Fibroblast of lung (primary cell): ENCODE data around the gene ZNF264. TPM values are rescaled to one million over a fixed set of nuclear protein-coding genes. Genes with fewer than 3 reads are reported as not detected.

Source experiments
- DNase-seq, 2 donors: peaks; one replicate each; pipeline versions ENCODE4 v3.0.0 to v3.0.0-alpha.2; 2010; ENCODE audit warnings: low read depth in 2 of 2
- H2AFZ ChIP-seq: 2 replicates; pipeline ENCODE4 v1.5.1; 2012; ENCODE audit warnings: low read length, control low read depth, inconsistent platforms
- H3K27ac ChIP-seq: 2 replicates; pipeline ENCODE4 v1.5.1; 2011; ENCODE audit warnings: low read length, control low read depth; ENCODE audit not compliant: insufficient read depth
- H3K27me3 ChIP-seq: 2 replicates; pipeline ENCODE4 v1.5.1; 2011; ENCODE audit warnings: mild to moderate bottlenecking, low read length; ENCODE audit not compliant: control insufficient read depth, insufficient read depth
- H3K36me3 ChIP-seq: 2 replicates; pipeline ENCODE4 v1.5.1; 2011; ENCODE audit warnings: low read length; ENCODE audit not compliant: control insufficient read depth, insufficient read depth
- H3K4me1 ChIP-seq: 2 replicates; pipeline ENCODE4 v1.5.1; 2011; ENCODE audit warnings: low read length; ENCODE audit not compliant: control insufficient read depth, insufficient read depth; ENCODE audit errors: extremely low read depth
- H3K4me2 ChIP-seq: 2 replicates; pipeline ENCODE4 v1.5.1; 2011; ENCODE audit warnings: low read length, control low read depth; ENCODE audit not compliant: insufficient read depth; ENCODE audit errors: extremely low read depth
- H3K4me3 ChIP-seq, 4 experiments: fragments of 200-600 bp in 1 of 4; sonication (generic) in 1 of 4; replicated peaks in 1 of 4; 2 replicates each; pipeline ENCODE4 v1.5.1; 2011 to 2016; ENCODE audit warnings: low read length in 4 of 4, low read depth in 3 of 4, mild to moderate bottlenecking in 3 of 4, control low read depth in 2 of 4, inconsistent platforms in 1 of 4, mixed read lengths in 1 of 4; ENCODE audit not compliant: insufficient read depth in 1 of 4; ENCODE audit errors: control extremely low read depth in 1 of 4
- H3K79me2 ChIP-seq: 2 replicates; pipeline ENCODE4 v1.5.1; 2012; ENCODE audit warnings: mild to moderate bottlenecking, low read length, inconsistent platforms; ENCODE audit not compliant: control insufficient read depth, insufficient read depth
- H3K9ac ChIP-seq: 2 replicates; pipeline ENCODE4 v1.5.1; 2011; ENCODE audit warnings: mild to moderate bottlenecking, low read length, control low read depth; ENCODE audit not compliant: insufficient read depth
- H3K9me3 ChIP-seq: 2 replicates; pipeline ENCODE4 v1.5.1; 2012; ENCODE audit warnings: low read depth, low read length; ENCODE audit not compliant: control insufficient read depth, insufficient read depth
- H4K20me1 ChIP-seq: 2 replicates; pipeline ENCODE4 v1.5.1; 2011; ENCODE audit warnings: low read length; ENCODE audit not compliant: control insufficient read depth, insufficient read depth; ENCODE audit errors: extremely low read depth
- EZH2 ChIP-seq: IDR thresholded peaks from 2 replicates; pipeline ENCODE4 v1.5.1; 2012; ENCODE audit warnings: low read length, control low read depth, mild to moderate bottlenecking; ENCODE audit errors: missing control alignments
- polyA plus RNA-seq, 2 donors: library from polyadenylated mRNA; depleted of rRNA in 1 of 2; stranded (reverse) in 1 of 2; unstranded in 1 of 2; fragments of >200 nt; gene quantifications; 2 replicates each; pipeline ENCODE4 v1.2.1, GENCODE V29; 2011 to 2012; ENCODE audit warnings: missing spikeins in 1 of 2
- total RNA-seq: library from RNA; depleted of rRNA; stranded (reverse); fragments of >200 nt; gene quantifications from 2 replicates; pipeline ENCODE4 v1.2.1, GENCODE V29; 2014
- TF ChIP-seq, protein P1 (sequence below), 2 donors: IDR thresholded peaks in 1 of 2; conservative IDR thresholded peaks in 1 of 2; 1 replicate in 1 of 2; 2 replicates in 1 of 2; pipeline ENCODE4 v1.5.1; 2011 to 2012; ENCODE audit warnings: low read length in 2 of 2, control low read depth in 1 of 2, inconsistent platforms in 1 of 2, low read depth in 1 of 2, mild to moderate bottlenecking in 1 of 2

The ZNF264 gene
- total and polyA plus RNA-seq, 2 donors (not counting 1 experiment from before 2014, with no cell fraction given): 7.7 to 24.9 TPM

DNA sequence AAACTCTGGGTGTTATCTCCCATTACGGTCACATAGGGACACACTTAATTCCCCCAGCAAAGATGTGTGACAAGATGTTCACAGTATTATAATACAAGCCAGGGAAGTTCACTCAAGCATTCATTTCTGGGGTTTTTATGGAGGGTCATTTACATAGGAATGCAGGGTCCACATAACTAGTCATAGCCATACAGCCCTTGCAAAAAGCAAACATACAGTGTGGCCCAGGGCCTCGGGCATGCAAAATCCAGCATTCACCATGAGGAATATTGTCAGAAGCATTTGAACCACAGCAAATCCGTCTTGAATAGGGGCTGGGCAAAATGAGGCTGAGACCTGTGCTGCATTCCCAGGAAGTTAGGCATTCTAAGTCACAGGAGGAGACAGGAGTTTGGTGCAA, 76.0 kb downstream of the ZNF264 start:
- no peaks in the 10 kb centered on the region for H3K9me3 ChIP-seq
- H3K36me3 ChIP-seq: no peaks in the 10 kb centered on the region
- no peaks in the 10 kb centered on the region for H3K79me2 ChIP-seq
- H3K4me3 ChIP-seq: no peak overlapping the region
- no peak overlapping the region for H3K9ac ChIP-seq
- no peaks in the 10 kb centered on the region for H3K27me3 ChIP-seq
- H3K27ac ChIP-seq: no peak overlapping the region
- H2AFZ ChIP-seq: no peak overlapping the region
- TF ChIP-seq, protein P1, sequence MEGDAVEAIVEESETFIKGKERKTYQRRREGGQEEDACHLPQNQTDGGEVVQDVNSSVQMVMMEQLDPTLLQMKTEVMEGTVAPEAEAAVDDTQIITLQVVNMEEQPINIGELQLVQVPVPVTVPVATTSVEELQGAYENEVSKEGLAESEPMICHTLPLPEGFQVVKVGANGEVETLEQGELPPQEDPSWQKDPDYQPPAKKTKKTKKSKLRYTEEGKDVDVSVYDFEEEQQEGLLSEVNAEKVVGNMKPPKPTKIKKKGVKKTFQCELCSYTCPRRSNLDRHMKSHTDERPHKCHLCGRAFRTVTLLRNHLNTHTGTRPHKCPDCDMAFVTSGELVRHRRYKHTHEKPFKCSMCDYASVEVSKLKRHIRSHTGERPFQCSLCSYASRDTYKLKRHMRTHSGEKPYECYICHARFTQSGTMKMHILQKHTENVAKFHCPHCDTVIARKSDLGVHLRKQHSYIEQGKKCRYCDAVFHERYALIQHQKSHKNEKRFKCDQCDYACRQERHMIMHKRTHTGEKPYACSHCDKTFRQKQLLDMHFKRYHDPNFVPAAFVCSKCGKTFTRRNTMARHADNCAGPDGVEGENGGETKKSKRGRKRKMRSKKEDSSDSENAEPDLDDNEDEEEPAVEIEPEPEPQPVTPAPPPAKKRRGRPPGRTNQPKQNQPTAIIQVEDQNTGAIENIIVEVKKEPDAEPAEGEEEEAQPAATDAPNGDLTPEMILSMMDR (conservative IDR thresholded peaks at IDR 0.05 in 1 of 2, IDR thresholded peaks at IDR 0.05 in 1 of 2; ENCODE audit: low read depth in 1 of 2, low read length in 2 of 2): no peak
- TF ChIP-seq EZH2: no peak
- no peaks in the 10 kb centered on the region for H4K20me1 ChIP-seq
- no peak overlapping the region for H3K4me2 ChIP-seq
- DNase-seq: peak in 1 of 2 donors; percentile 31
- H3K4me1 ChIP-seq: peaks cover 5% of the 10 kb centered on the region

DNA sequence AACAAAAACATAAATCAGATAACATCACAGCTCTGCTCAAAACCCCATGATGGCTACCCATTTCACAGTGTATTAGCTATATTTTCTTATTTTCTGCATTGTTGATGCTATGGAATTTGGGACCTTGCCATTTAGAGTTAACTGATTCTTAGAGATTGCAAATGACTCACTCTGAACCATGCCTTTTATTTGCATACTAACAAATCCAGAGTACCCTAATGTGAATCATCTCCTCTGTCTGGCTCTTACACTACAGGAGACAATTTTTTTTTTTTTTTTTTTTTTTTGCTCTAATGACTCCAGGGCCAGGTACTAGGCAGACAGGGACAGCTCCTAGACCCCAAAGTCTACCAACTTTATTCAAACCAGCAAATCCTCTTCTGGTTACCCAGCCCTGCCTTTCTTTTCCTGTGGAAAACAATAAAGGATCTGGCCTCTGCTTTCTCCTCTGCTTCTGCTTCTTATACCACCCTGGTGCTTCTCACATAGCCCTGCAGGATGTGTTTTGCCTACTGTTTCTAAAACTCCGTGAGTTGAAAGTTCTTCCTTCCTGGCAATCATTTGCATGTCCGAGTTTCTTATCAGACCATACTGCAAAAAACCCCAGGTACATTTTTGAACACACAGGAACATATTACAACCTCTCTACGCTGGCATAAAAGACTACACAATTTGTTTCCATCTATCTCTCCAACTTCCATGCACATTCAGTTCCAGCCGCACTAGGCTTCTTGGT, 78.4 kb downstream of the ZNF264 start:
- DNase-seq: peak; percentile 75 to 96
- no peaks in the 10 kb centered on the region for H3K36me3 ChIP-seq
- no peak overlapping the region for H3K27ac ChIP-seq
- no peak overlapping the region for H3K4me3 ChIP-seq
- H3K79me2 ChIP-seq: no peaks in the 10 kb centered on the region
- H3K4me1 ChIP-seq: peaks cover 5% of the 10 kb centered on the region
- H3K4me2 ChIP-seq: peak overlapping the region; percentile 23
- H4K20me1 ChIP-seq: no peaks in the 10 kb centered on the region
- TF ChIP-seq EZH2: no peak
- TF ChIP-seq, protein P1 (conservative IDR thresholded peaks at IDR 0.05 in 1 of 2, IDR thresholded peaks at IDR 0.05 in 1 of 2; ENCODE audit: low read depth in 1 of 2, low read length in 2 of 2): no peak
- no peak overlapping the region for H2AFZ ChIP-seq
- no peaks in the 10 kb centered on the region for H3K9me3 ChIP-seq
- H3K9ac ChIP-seq: no peak overlapping the region
- H3K27me3 ChIP-seq: no peaks in the 10 kb centered on the region

DNA sequence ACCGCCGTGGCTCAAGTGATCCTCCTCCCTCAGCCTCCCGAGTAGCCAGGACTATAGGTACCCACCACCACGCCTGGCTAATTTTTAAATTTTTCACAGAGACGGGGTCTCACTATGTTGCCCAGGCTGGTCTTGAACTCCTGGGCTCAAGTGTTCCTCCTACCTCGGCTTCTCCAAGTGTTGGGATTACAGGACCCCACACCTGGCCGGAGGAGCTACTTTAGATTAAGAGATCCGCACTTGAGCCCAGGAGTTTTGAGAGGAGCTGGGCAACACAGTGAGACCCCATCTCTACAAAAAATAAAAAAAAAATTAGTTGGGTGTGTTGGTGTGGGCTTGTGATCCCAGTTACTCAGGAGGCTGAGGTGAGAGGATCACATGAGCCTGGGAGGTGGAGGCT, 80.0 kb downstream of the ZNF264 start:
- no peak overlapping the region for H3K9ac ChIP-seq
- H3K4me3 ChIP-seq: no peak overlapping the region
- no peak overlapping the region for H3K27ac ChIP-seq
- no peaks in the 10 kb centered on the region for H3K36me3 ChIP-seq
- no peaks in the 10 kb centered on the region for H3K9me3 ChIP-seq
- H3K79me2 ChIP-seq: no peaks in the 10 kb centered on the region
- H4K20me1 ChIP-seq: no peaks in the 10 kb centered on the region
- peaks cover 5% of the 10 kb centered on the region for H3K4me1 ChIP-seq
- no peak overlapping the region for H3K4me2 ChIP-seq
- no peaks in the 10 kb centered on the region for H3K27me3 ChIP-seq
- no peak for DNase-seq
- H2AFZ ChIP-seq: no peak overlapping the region
- TF ChIP-seq, protein P1 (conservative IDR thresholded peaks at IDR 0.05 in 1 of 2, IDR thresholded peaks at IDR 0.05 in 1 of 2; ENCODE audit: low read depth in 1 of 2, low read length in 2 of 2): no peak
- TF ChIP-seq EZH2: no peak

Other genes with a start within 250 kb of the ZNF264 start
- gene USP29, start 71.5 kb upstream of the ZNF264 start, total RNA-seq: not detected in 2 replicates
- not detected in 2 replicates for gene USP29, start 71.5 kb upstream of the ZNF264 start, polyA plus RNA-seq
- not detected in 2 replicates for gene ZIM3, start 46.3 kb upstream of the ZNF264 start, total RNA-seq
- gene ZIM3, start 46.3 kb upstream of the ZNF264 start, polyA plus RNA-seq: not detected in 2 replicates
- gene DUXA, start 24.0 kb upstream of the ZNF264 start, total RNA-seq: not detected in 2 replicates
- not detected in 2 replicates for gene DUXA, start 24.0 kb upstream of the ZNF264 start, polyA plus RNA-seq
- 0.50 and 0.77 TPM in 2 replicates for gene AURKC, start 39.5 kb downstream of the ZNF264 start, total RNA-seq
- gene AURKC, start 39.5 kb downstream of the ZNF264 start, polyA plus RNA-seq: 0.59 and 1.4 TPM in 2 replicates
- 33.4 and 40.6 TPM in 2 replicates for gene ZNF805, start 49.1 kb downstream of the ZNF264 start, total RNA-seq
- gene ZNF805, start 49.1 kb downstream of the ZNF264 start, polyA plus RNA-seq: 5.6 and 8.1 TPM in 2 replicates
- 78.1 and 80.9 TPM in 2 replicates for gene ZNF460, start 89.0 kb downstream of the ZNF264 start, total RNA-seq
- 7.2 and 13.1 TPM in 2 replicates for gene ZNF460, start 89.0 kb downstream of the ZNF264 start, polyA plus RNA-seq
- 10.5 and 12.9 TPM in 2 replicates for gene ZNF543, start 129.0 kb downstream of the ZNF264 start, total RNA-seq
- gene ZNF543, start 129.0 kb downstream of the ZNF264 start, polyA plus RNA-seq: 2.8 and 3.0 TPM in 2 replicates
- gene ZNF304, start 159.8 kb downstream of the ZNF264 start, total RNA-seq: 11.6 and 13.7 TPM in 2 replicates
- gene ZNF304, start 159.8 kb downstream of the ZNF264 start, polyA plus RNA-seq: 6.2 and 7.3 TPM in 2 replicates
- 9.8 and 13.4 TPM in 2 replicates for gene TRAPPC2B, start 172.1 kb downstream of the ZNF264 start, total RNA-seq
- 14.0 and 16.5 TPM in 2 replicates for gene TRAPPC2B, start 172.1 kb downstream of the ZNF264 start, polyA plus RNA-seq
- 4.6 and 6.1 TPM in 2 replicates for gene ZNF547, start 172.1 kb downstream of the ZNF264 start, total RNA-seq
- 1.8 and 2.7 TPM in 2 replicates for gene ZNF547, start 172.1 kb downstream of the ZNF264 start, polyA plus RNA-seq
- 21.1 and 23.9 TPM in 2 replicates for gene ZNF548, start 198.4 kb downstream of the ZNF264 start, total RNA-seq
- 8.8 and 12.0 TPM in 2 replicates for gene ZNF548, start 198.4 kb downstream of the ZNF264 start, polyA plus RNA-seq
- 12.3 and 15.2 TPM in 2 replicates for gene ZNF17, start 219.7 kb downstream of the ZNF264 start, total RNA-seq
- gene ZNF17, start 219.7 kb downstream of the ZNF264 start, polyA plus RNA-seq: 5.2 and 6.8 TPM in 2 replicates
- gene ZNF749, start 243.8 kb downstream of the ZNF264 start, total RNA-seq: 10.4 and 11.0 TPM in 2 replicates
- 4.7 and 5.4 TPM in 2 replicates for gene ZNF749, start 243.8 kb downstream of the ZNF264 start, polyA plus RNA-seq